Mucosa of gallbladder (tissue), 1 donor: ENCODE data around the gene GATD1. TPM values are rescaled to one million over a fixed set of nuclear protein-coding genes. Genes with fewer than 3 reads are reported as not detected.

Experiments used
- DNase-seq: peaks from one replicate; pipeline ENCODE4 v3.0.0-alpha.2; 2020; ENCODE audit warnings: low spot score
- total RNA-seq: library from RNA; stranded (reverse); gene quantifications from one replicate; pipeline ENCODE4 v1.2.1, GENCODE V29; 2021
- donor health status: DM: no; HTN: no; CAD: no.

Gene GATD1
- total RNA-seq, 1 donor from 2014 or later: 85.9 TPM

DNA sequence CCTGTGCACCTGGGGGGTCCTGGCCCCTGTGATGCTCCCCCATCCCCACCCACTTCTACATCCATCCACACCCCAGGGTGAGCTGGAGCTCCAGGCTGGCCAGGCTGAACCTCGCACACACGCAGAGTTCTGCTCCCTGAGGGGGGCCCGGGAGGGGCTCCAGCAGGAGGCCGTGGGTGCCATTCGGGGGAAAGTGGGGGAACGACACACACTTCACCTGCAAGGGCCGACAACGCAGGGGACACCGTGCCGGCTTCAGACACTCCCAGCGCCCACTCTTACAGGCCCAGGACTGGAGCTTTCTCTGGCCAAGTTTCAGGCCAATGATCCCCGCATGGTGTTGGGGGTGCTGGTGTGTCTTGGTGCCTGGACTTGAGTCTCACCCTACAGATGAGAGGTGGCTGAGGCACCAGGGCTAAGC is 50.0 kb downstream of the GATD1 start:
- DNase-seq: no peak

DNA sequence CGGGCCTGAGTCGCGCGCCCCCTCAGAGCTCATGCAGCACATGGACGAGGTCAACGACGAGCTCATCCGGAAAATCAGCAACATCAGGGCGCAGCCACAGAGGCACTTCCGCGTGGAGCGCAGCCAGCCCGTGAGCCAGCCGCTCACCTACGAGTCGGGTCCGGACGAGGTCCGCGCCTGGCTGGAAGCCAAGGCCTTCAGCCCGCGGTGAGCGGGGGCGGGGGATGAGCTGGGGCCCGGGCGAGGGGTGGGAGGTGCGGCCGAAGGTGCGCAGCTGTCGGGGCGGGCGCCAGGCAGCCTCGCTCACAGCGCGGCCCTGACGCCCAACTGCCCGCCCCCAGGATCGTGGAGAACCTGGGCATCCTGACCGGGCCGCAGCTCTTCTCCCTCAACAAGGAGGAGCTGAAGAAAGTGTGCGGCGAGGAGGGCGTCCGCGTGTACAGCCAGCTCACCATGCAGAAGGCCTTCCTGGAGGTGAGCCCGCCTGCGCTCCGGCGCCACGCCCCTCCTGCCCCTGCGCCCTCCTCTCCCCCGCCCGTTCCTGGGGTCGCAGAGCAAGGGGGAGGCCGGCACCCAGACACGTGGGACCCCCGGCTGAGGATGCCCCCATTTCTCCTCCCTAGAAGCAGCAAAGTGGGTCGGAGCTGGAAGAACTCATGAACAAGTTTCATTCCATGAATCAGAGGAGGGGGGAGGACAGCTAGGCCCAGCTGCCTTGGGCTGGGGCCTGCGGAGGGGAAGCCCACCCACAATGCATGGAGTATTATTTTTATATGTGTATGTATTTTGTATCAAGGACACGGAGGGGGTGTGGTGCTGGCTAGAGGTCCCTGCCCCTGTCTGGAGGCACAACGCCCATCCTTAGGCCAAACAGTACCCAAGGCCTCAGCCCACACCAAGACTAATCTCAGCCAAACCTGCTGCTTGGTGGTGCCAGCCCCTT is 50.7 kb downstream of the GATD1 start:
- DNase-seq: peak; percentile 76

- no peak for DNase-seq
Measured at GRCh38 chr11:725624-726202, 51.6 kb downstream of the GATD1 start.

GRCh38 chr11:724778-725386 is 52.4 kb downstream of the GATD1 start:
- no peak for DNase-seq

- DNase-seq: no peak
Measured at GRCh38 chr11:724049-724777, 53.1 kb downstream of the GATD1 start.

- DNase-seq: no peak
Measured at GRCh38 chr11:723120-723883, 54.0 kb downstream of the GATD1 start.

DNA sequence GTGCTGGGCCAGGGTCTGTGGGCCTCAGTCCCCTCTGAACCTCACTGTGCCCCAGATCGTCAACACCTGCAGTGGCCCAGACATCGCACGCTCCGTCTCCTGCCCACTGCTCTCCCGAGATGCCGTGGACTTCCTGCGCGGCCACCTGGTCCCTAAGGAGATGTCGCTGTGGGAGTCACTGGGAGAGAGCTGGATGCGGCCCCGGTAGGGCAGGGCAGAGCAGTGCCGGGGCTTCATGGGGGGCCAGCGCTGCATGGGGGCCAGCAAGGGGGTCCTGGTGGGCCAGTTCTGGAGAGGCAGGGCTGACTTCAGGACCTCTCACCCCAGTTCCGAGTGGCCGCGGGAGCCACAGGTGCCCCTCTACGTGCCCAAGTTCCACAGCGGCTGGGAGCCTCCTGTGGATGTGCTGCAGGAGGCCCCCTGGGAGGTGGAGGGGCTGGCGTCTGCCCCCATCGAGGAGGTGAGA is 54.9 kb downstream of the GATD1 start:
- no peak for DNase-seq

- DNase-seq: no peak
Measured at GRCh38 chr11:721741-722345, 55.4 kb downstream of the GATD1 start.

DNA sequence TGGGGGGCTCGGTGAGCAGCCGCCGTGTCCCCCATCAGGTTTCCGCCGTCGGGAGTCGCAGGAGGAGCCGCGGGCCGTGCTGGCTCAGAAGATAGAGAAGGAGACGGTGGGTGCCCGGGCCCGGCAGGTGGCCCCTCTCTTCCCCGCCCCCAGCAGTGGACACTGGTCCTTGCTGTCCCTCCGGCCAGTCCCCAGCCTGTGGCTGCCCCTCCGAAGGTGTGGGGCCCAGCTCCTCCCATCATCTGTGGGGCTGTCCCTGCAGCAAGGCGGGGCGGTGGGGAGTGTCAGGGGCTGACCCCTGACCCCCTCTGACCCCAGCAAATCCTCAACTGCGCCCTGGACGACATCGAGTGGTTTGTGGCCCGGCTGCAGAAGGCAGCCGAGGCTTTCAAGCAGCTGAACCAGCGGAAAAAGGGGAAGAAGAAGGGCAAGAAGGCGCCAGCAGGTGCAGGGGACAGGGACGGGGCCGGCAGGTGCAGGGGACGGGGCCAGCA is 56.0 kb downstream of the GATD1 start:
- no peak for DNase-seq

GRCh38 chr11:720642-721246 is 56.5 kb downstream of the GATD1 start:
- DNase-seq: no peak

DNA sequence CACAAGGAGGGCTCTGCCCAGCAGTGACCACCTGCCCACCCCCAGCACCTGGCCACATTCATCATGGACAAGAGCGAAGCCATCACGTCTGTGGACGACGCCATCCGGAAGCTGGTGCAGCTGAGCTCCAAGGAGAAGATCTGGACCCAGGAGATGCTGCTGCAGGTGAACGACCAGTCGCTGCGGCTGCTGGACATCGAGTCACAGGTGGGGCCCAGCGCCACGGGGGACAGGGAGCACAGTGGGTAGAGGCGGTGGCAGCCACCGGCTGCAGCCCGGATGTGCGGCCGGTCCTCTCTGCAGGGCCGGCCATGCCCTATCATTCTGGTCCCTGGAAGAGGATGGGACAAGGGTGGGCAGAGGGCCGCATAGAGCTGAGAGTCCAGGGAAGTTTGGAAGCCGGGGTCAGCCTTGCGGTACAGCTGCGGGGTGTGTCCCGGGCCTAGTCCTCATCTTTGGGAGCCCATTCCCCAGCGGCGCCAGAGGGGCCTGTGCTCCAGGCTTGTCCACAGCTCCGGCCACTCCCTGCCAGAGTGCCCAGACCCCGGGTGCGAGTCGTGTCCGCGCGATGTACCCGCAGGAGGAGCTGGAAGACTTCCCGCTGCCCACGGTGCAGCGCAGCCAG is 57.2 kb downstream of the GATD1 start:
- DNase-seq: no peak

DNA sequence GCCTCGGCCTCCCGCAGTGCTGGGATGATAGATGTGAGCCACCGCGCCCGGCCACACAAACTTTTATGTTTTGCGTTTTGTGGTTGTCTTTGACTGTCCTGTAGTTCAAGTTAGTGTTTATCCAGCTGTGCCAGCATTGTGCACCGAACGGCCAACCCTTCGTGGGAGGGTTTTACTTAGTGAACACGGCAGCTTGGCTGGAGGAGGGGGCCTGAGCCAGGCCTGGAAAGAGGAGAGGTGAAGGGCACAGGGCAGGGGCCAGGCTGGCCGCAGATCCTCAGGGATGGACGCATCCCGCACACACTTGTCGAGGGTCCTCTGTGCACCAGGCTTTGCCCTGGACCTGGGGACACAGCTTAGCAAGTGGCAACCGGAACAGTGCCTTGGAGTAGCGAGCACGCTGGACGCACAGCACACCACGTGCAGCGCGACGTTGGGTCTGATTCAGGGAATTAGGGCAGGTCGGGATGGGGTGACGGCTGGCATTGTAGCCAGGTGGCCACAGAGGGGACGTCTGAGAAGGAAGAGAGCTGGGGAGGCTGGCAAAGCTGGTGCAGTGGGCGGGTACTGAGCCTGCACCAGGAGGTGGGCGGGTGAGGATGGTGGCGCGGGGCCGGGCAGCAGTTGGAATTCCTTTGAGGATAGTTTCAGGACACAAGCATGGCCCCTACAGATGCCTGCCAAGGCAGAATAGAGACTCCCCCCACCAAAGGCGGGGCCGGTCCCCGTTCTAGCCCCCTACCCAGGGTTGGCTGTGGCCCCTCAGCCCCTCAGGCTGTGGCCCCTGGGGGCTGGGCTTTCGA is 57.9 kb downstream of the GATD1 start:
- DNase-seq: no peak

Other genes with a start within 250 kb of the GATD1 start
- 51.1 TPM for gene HRAS, start 241.9 kb downstream of the GATD1 start, total RNA-seq
- gene LRRC56, start 240.0 kb downstream of the GATD1 start, total RNA-seq: 9.4 TPM
- gene LMNTD2, start 216.7 kb downstream of the GATD1 start, total RNA-seq: 7.5 TPM
- gene RASSF7, start 216.5 kb downstream of the GATD1 start, total RNA-seq: 179 TPM
- 38.1 TPM for gene PHRF1, start 201.0 kb downstream of the GATD1 start, total RNA-seq
- gene IRF7, start 161.5 kb downstream of the GATD1 start, total RNA-seq: 54.0 TPM
- 89.6 TPM for gene CDHR5, start 152.5 kb downstream of the GATD1 start, total RNA-seq
- not detected for gene SCT, start 150.3 kb downstream of the GATD1 start, total RNA-seq
- 2.6 TPM for gene DRD4, start 140.2 kb downstream of the GATD1 start, total RNA-seq
- 45.0 TPM for gene DEAF1, start 82.3 kb downstream of the GATD1 start, total RNA-seq
- gene TMEM80, start 81.7 kb downstream of the GATD1 start, total RNA-seq: 52.0 TPM
- 228 TPM for gene EPS8L2, start 71.3 kb downstream of the GATD1 start, total RNA-seq
- gene TALDO1, start 30.0 kb downstream of the GATD1 start, total RNA-seq: 176 TPM
- 0.49 TPM for gene CEND1, start 12.6 kb upstream of the GATD1 start, total RNA-seq
- gene SLC25A22, start 20.8 kb upstream of the GATD1 start, total RNA-seq: 16.3 TPM
- 27.7 TPM for gene PIDD1, start 27.7 kb upstream of the GATD1 start, total RNA-seq
- 1,317 TPM for gene RPLP2, start 32.5 kb upstream of the GATD1 start, total RNA-seq
- gene PNPLA2, start 41.4 kb upstream of the GATD1 start, total RNA-seq: 159 TPM
- 40.5 TPM for gene CRACR2B, start 50.4 kb upstream of the GATD1 start, total RNA-seq
- 442 TPM for gene CD151, start 55.5 kb upstream of the GATD1 start, total RNA-seq
- 108 TPM for gene POLR2L, start 65.0 kb upstream of the GATD1 start, total RNA-seq
- 34.6 TPM for gene TSPAN4, start 65.4 kb upstream of the GATD1 start, total RNA-seq
- gene CHID1, start 133.3 kb upstream of the GATD1 start, total RNA-seq: 101 TPM
- 91.8 TPM for gene AP2A2, start 148.4 kb upstream of the GATD1 start, total RNA-seq